ENCODE data around the gene ITGB3. TPM values are rescaled to one million over a fixed set of nuclear protein-coding genes. Genes with fewer than 3 reads are reported as not detected.

The ITGB3 gene
- total and polyA plus RNA-seq, 2 of the 8 experiments (the other 6 are each of a cell fraction or from before 2014, with no cell fraction given), result 0.08 to 0.09 TPM

DNA sequence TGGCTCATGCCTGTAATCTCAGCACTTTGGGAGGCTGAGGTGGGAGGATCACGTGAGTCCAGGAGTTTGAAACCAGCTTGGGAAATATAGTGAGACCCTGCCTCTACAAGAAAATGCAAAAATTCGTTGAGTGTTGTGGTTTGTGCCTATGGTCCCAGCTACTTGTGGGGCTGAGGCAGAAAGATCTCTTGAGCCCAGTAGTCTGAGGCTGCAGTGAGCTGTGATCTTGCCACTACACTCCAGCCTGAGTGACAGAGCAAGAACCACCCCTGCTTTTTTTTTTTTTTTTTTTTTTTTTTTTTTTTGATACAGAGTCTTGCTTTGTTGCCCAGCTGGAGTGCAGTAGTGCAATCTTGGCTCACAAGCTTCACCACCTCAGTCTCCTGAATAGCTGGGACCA is 34.0 kb downstream of the ITGB3 start:
- Histone ChIP-seq H3K4ac (replicated peaks; ENCODE audit: insufficient read length, low read depth, low read length) (no peak overlapping the region), H2BK12ac (ENCODE audit: low read depth, low read length) (no peak overlapping the region), H3K4me1 (replicated peaks in 1 of 4; ENCODE audit: control insufficient read depth in 3 of 4, insufficient read depth in 4 of 4, low read length in 3 of 4) (no peaks in the 10 kb centered on the region; a peak in 1 of 7 replicates), H4K91ac (replicated peaks; ENCODE audit: insufficient read length, low read length) (no peak overlapping the region), H3K36me3 (ENCODE audit: control insufficient read depth in 2 of 4, insufficient read depth in 4 of 4, low read length in 3 of 4) (no peaks in the 10 kb centered on the region), H2BK5ac (ENCODE audit: low read depth, low read length) (no peak overlapping the region), H4K20me1 (replicated peaks in 1 of 2; ENCODE audit: control insufficient read depth in 1 of 2, insufficient read depth in 2 of 2, low read length in 2 of 2) (no peaks in the 10 kb centered on the region), H2BK15ac (ENCODE audit: low read length) (no peak overlapping the region), H3K56ac (replicated peaks; ENCODE audit: insufficient read length, low read depth, low read length) (no peak overlapping the region), H3K79me1 (ENCODE audit: low read depth, low read length) (0 out of 2 replicates have a peak, but pooled peaks cover 2% of the 10 kb centered on the region), H3K27ac (ENCODE audit: low read depth, low read length) (no peak overlapping the region), H4K5ac (ENCODE audit: insufficient read length, low read depth, low read length) (no peak overlapping the region), H2AK5ac (ENCODE audit: low read depth, low read length) (no peak overlapping the region), H3K14ac (ENCODE audit: insufficient read length) (no peak overlapping the region), H2BK20ac (ENCODE audit: low read length) (no peak overlapping the region), H3K18ac (ENCODE audit: extremely low read depth, low read length) (no peak overlapping the region), H3K79me2 (ENCODE audit: control insufficient read depth in 1 of 2, insufficient read depth in 2 of 2, low read length in 2 of 2) (no peaks in the 10 kb centered on the region), H3K23ac (ENCODE audit: insufficient read length) (no peak overlapping the region), H3K27me3 (replicated peaks in 1 of 4; ENCODE audit: control insufficient read depth in 3 of 4, extremely low read depth in 1 of 4, insufficient read depth in 3 of 4, low read length in 3 of 4) (peaks cover 0 to 2% (median 0%) of the 10 kb centered on the region in 4 experiments; a peak in 1 of 7 replicates), H3K23me2 (ENCODE audit: low read depth, low read length) (no peaks in the 10 kb centered on the region), H3K4me3 (ENCODE audit: extremely low read depth in 1 of 4, insufficient read depth in 2 of 4, low read depth in 3 of 4, low read length in 4 of 4) (no peak overlapping the region), H2AFZ (ENCODE audit: low read length) (no peak overlapping the region), H2BK120ac (replicated peaks; ENCODE audit: low read depth, low read length) (no peak overlapping the region), H4K8ac (ENCODE audit: extremely low read depth, insufficient read depth, low read length) (no peak overlapping the region), H3K9me3 (ENCODE audit: insufficient read depth in 2 of 2, low read depth in 1 of 2, low read length in 1 of 2) (no peaks in the 10 kb centered on the region), H3K9ac (replicated peaks in 1 of 4; ENCODE audit: extremely low read depth in 1 of 4, low read depth in 3 of 4, low read length in 3 of 4) (no peak overlapping the region), H3K4me2 (ENCODE audit: insufficient read depth in 1 of 2, low read depth in 2 of 2, low read length in 2 of 2) (no peak overlapping the region)
- TF ChIP-seq SP1 (IDR thresholded peaks at IDR 0.05; ENCODE audit: low read depth, low read length), result no peak
- ChIA-PET CTCF (ENCODE audit: partially characterized antibody) (interaction anchor here (1.5 kb wide), 1 partner anchor 25 kb away, joined by 3 read pairs; no protein-coding TSS in a partner anchor), POLR2A (ENCODE audit: partially characterized antibody) (no interaction called here)
- FAIRE-seq (no peak), DNase-seq (ENCODE audit: low read depth in 1 of 2, low spot score in 2 of 2) (no peak)
- 89% methylated on average over 2 of the region's 2 CpGs; no CpG with 5 or more reads in 1 of the 2 experiments for WGBS, 2 experiments (ENCODE audit: extremely low coverage in 1 of 2, insufficient coverage in 1 of 2, insufficient read length in 1 of 2, insufficient replicate concordance in 2 of 2, low coverage in 1 of 2, low lambda C conversion rate in 2 of 2, missing lambda C conversion rate in 1 of 2)
